Activated CD8-positive, alpha-beta memory T cell treated with anti-CD3 and anti-CD28 coated beads, Interleukin-2, amount 50 U/mL, for 24 hours (primary cell): ENCODE measurements around the gene PRKG1.
"Not testable (repeated sequence)": the region's sequence is repeated elsewhere in the genome, so short reads cannot be mapped to it uniquely, and the experiment has no call there.

Experiments
- DNase-seq: peaks from one replicate; pipeline ENCODE4 v3.0.0-alpha.2; 2020; ENCODE audit errors: extremely low read depth

PRKG1 gene

DNA sequence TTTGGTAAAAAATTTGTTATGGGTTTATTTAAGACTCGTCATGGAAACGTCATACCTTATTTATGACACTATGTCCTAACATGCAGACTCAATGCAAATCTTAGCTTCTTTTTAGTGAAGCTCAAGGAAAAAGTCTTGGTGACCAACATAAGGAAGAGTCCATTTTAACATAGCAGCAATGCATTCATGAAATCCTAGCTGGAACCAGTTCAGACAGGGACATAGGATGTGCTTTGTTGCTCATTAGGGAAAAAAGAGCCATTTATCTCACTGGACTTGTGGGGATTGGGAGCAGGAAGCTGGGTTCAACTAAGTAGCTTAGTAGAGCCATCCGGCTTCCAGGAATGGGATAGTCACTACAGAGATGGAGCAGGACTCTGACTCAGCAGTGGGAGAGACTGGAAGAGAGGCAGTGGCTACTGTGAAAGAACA, 1139.0 kb downstream of the PRKG1 start:
- DNase-seq, result no peak

DNA sequence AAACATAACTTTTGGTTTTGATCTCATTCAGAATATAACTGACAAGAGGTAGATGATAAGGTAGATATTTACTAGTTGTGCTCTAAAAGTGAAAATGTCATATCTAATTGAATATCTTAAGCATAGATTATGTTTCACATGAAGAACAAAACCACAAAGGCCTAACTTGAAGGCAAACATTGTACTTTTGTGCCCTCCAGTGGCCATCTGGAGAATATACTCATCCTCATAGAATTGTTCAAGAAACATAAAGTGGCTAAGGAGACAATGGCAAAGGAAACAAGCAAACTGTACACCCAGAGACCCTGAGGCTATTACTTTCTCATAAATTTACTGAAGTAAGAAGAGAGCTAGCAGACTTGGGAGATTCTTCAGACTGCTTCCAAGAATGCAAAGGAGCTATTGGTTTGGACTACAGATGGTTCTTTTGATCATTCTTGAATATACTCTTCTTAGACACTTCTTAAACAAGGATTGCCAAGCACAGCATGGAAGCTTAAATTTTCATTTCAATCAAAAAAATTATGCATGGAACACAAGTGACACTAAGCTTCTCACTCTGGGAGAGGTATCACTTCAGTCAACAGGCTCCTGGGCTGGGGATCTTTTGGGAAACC, 1141.6 kb downstream of the PRKG1 start:
- DNase-seq, result no peak

DNA sequence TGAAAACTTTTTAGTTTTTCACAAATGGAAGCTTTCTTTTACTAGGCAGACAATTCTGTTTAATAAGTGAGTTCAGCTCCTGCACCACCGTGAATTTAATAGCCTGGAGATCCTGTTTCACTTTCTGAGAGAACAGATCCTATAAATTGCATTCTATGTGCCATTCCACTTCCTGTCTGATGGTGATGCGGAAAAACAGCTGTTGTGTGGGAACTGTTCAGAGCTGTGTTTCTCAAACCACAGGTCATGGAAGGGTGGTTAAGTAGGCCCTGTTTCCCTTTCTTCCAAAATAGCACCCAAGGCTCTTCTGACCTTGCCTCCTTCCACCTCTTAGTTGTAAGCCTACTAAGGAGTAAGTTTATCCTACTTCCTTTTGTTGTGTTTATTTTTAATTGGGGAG, 1142.6 kb downstream of the PRKG1 start:
- no peak for DNase-seq

DNA sequence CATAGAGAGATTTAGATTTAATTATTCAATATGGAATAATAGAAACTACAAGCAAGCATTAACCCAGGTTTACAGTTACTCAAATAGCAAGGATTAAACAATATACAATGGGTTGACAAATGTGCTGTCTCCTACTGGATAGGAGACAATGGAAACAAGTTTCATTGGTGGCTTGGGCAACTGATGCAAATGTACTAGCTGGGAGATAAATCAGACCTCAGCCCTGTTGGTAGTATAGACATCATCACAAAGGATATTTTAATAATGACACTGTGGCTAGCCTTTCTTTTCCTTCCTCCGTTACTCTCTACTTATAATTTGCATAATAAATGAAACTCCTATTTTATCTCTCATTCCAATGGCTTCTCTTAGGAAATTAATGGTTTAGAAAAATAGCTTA, 1143.2 kb downstream of the PRKG1 start:
- DNase-seq, result no peak

DNA sequence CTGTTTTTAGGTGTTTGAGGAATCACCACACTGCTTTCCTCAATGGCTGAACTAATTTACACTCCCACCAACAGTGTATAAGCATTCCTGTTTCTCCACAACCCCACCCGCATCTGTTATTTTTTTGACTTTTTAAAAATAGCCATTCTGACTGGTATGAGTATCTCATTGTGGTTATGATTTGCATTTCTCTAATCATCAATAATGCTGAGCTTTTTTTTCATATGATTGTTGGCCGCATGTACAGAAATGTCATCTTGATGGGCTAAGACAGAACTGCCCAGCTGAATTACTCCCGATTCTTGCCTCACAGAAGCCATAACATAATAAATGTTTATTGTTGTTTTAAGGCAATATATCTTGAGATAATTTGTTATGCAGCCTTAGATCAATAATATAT, 1146.7 kb downstream of the PRKG1 start:
- no peak for DNase-seq

DNA sequence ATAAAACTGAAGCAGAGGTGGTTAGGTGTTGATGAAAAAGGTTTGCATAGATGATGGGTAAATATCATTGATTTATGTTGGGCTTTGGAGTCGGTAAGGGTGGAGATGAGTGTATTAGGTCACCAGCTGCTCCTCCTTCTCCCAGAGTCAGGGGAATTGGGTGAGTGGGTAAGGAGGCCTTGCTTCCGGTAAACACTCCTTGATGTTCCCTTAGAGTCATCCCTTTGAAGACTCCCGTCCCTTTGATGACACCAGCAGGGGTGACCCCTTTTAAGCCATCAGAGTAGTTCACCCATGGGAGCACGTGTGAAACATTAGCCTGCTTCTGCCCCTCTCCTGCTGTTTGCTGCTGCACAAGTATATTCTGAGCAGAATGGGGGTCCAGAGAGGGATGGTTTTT, 1147.6 kb downstream of the PRKG1 start:
- no peak for DNase-seq

DNA sequence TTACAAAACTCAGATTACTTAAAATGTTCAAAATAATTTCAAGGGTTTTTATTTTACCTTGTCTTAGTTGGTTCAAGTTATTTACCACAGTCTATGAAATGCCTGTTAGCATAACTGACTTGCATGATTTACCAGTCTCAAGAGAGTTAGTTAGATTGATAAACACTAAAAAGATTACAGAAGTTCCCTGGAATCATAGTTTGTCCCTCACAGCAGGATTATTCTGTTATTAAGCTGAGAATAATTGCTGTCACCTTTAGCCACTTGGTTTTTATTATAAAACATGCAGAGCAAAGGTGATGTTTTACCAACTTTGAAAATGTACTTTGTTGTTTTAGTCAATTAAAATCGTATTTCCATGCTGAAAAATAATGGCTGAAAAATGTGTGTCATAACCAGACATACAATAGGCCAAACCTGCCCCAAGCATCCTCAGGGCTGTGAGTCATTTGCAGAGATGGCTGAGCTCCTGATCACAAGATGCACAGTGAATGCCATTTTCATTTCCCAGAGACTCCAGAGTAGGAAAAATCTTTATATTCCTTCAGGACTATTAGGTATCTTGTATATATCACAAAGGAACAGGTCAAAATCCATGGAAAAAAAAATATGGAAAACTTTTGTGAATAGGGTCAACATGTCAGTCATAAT, 1152.0 kb downstream of the PRKG1 start:
- no peak for DNase-seq

DNA sequence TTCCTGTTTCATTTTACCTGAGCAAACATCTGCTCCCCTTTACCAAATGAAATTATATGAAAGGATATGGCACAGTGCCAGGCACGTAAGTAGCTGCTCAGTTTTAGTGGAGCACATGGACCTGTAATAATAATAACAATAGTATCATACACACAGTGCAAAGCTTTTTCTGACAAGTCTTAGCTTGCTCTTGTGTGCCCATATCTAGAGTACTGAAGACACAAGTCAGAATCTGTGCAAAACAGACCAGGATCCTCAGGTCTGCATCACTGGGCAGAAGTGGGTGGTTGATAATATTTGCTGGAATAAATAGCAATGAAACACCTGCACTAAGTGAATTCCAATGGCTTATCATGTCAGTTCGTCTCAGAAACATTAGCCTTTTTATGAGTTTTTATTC, 1154.3 kb downstream of the PRKG1 start:
- DNase-seq, result no peak

DNA sequence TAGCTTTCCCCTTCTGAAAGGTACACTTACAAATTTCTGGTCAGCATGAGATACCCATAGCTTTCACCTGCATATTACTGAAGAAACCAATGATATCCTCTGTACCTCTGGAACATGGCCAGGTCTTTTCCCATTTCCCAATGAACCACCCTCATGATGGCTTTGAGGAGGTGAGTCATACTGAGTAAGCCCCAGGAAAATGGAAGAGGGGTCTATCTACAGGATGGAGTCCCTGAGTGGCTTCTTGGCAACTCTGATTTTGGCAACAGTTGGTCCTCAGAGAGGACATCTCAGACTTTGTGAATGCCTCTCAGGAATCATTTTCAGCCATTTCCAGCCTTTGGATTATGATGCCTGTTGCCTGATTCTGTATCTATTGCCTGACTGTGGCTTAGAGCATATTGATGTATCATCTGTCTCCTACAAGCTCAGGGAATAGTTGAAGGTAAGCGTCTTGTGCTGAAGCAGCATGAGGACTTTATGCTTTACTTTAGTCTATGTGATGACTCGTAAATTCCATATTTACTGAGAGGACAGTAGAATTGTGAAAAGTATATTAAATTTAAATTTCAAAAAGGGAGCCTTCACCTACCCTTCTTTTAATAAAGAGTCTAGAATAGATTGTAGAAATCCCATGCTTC, 1155.1 kb downstream of the PRKG1 start:
- no peak for DNase-seq

DNA sequence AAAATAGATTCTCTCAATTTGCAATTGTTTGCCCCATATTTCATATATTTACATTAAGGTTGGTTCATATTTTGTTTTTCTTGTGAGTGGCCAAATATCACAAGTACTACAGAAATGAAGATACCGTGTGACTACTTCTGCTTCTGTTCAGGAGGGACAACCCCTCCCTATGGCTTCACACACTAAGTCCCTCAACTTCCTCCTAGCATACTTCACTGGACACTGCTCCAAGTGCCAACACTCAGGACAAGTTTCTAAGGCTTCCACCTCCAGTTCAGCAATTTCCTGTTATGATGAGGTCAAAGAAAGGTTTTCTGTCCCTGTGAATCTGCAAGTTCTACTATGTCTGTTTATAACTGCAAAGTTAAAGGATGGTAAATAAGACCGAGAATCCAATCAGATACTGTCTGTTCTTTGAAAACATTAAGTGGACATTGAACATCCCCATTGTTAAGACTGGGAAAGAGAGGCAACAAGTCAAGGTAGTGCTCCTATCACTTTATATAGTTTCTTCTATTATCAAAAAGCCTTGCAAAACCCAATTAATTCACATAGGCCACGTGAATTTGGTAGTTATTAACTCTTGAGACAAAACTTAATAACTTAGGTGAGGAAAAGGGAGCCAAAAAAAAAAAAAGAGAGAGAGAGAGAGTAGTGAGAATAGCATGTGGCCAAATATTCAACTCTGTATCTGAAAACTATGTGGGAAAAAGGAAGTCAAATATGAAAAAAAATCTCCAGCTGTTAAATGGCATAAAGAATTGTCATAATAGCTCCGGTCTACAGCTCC, 1158.5 kb downstream of the PRKG1 start:
- DNase-seq, result no peak

DNA sequence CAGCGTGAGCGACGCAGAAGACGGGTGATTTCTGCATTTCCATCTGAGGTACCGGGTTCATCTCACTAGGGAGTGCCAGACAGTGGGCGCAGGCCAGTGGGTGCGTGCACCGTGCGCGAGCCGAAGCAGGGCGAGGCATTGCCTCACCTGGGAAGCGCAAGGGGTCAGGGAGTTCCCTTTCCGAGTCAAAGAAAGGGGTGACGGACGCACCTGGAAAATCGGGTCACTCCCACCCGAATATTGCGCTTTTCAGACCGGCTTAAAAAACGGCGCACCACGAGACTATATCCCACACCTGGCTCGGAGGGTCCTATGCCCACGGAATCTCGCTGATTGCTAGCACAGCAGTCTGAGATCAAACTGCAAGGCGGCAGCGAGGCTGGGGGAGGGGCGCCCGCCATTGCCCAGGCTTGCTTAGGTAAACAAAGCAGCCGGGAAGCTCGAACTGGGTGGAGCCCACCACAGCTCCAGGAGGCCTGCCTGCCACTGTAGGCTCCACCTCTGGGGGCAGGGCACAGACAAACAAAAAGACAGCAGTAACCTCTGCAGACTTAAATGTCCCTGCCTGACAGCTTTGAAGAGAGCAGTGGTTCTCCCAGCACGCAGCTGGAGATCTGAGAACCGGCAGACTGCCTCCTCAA, 1159.2 kb downstream of the PRKG1 start:
- not testable (repeated sequence) for DNase-seq

DNA sequence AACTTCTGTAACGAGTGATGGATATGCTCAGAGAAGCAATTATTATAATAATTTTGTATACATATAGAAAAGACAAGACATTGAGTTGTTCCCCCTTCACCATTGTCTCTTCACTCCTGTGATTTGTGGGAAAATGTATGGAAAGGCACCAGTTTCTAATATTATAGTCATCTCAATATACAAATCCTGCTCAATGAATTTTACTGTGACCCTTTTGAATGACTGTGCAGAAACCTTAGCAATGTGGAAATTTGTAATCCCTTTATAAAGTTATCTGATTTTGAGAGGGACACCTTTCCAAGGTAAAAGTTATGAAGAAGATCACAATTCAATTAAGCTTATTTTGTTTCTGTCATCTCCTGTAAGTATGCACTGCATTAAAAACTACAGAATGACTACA, 1165.5 kb downstream of the PRKG1 start:
- no peak for DNase-seq

DNA sequence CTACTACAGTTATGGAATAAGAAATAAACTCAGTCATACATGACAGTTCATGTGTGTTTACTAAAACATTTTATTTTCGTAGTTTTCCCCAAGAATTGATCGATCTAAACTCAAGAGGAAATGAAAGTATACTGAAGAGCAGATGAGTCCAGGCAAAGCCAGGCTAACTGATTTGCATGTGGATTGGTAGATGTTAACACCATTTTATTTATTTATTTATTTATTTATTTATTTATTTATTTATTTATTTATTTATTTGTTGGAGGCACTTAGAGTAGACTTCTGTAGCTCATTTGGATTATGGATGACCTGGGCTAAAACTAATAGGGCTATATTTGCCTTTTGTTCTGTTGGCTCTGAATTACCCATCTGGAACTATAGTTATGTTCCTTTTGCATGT, 1171.3 kb downstream of the PRKG1 start:
- no peak for DNase-seq

DNA sequence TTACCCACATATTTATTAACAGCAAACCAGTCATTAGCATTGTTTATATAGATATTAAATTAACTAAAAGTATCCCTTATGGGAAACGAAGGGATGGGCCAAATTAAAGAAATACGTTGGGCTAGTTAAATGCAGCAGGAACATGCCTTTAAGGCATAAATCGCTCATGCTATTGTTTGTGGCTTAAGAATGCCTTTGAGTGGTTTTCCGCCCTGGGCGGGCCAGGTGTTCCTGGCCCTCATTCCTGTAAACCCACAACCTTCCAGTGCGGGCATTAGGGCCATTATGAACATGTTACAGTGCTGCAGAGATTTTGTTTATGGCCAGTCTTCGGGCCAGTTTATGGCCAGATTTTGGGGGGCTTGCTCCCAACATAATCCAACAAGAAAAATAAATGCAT, 1173.6 kb downstream of the PRKG1 start:
- not testable (repeated sequence) for DNase-seq

DNA sequence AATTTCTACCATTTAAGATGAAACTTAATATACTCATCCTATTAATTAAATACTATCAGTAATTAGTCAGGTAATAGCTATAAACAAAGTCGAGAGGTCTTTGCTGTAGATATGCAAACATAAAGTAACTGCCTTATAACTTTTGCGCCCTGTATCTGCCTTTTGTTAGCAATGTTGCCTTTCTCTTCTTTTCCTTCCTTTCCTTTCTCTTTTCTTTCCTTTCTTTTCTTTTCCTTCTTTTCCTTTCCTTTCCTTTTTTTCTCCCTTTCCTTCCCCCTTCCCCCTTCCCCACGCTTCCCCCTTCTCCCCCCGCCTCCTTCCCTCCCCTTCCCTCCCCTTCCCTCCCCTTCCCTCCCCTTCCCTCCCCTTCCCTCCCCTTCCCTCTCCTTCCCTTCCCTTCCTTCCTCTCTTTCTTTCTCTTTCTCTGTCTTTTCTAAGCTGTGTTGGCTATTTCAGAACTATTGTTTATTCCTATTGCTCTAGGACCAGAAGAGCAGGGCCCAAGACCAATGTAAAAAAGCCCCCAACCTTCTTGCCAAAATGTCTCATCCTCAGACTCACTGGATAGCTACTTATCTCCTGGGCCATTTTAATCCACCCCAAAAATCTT, 1174.5 kb downstream of the PRKG1 start:
- DNase-seq, result no peak

DNA sequence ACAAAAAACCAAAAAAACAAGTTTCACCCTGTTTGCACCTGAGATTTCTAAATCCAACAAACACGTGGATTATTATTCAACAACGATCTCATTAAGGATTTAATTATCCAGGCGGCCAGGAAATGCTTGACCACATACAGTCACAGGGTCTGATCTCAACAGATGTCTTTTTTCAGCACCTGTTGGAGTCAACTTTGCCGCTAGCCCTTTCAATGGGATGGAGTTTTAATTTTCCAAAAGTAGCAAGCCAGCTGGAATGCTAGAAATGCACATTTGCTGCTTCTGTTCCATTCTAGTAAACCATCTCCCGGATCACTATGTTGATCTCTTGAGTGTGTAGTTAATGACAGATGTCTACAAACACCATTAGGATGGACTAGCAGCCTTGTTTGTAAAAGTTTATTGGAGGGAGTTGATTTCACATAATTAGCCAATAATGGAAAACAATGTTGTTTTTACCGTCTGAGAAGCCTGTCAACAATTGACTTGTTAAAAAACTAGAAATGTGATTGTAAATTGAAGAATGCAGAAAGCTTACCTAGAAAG, 1175.6 kb downstream of the PRKG1 start:
- DNase-seq, result no peak

DNA sequence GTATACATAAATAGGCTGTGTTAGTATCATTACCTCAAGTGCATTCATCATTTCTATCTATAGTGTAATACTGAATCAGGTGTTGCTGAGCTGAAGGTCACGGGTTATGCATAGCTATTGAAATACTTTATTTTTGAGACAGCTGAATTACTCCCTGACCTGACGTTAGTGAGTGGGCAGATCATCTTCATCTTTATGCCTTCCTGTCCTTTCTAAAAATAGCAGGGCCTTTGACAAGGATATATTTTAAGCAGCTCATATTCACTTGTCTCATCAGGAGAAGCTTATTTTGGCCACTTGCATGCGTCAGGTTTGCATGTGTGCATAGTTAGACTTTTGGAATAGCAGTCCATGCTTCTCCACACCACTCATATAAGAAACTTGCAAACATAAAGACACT, 1176.2 kb downstream of the PRKG1 start:
- DNase-seq, result no peak

DNA sequence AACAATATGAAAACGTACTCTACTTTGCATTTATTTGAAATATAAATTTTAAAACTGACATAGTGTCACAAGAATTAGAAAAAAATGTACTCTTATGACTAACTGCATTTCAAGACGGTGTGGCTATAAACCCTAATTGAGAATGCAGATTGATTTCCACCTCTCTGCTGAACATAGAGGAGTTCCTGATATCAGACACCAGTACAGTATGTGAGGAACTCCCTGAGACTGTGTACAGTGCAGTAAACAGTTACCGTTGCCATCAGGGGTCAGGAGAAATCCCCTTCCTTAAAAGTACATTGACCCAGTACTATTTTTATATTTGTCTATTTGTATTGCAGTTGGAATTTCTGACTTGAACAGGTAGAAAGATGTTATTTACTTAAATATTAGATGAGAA, 1178.0 kb downstream of the PRKG1 start:
- no peak for DNase-seq

DNA sequence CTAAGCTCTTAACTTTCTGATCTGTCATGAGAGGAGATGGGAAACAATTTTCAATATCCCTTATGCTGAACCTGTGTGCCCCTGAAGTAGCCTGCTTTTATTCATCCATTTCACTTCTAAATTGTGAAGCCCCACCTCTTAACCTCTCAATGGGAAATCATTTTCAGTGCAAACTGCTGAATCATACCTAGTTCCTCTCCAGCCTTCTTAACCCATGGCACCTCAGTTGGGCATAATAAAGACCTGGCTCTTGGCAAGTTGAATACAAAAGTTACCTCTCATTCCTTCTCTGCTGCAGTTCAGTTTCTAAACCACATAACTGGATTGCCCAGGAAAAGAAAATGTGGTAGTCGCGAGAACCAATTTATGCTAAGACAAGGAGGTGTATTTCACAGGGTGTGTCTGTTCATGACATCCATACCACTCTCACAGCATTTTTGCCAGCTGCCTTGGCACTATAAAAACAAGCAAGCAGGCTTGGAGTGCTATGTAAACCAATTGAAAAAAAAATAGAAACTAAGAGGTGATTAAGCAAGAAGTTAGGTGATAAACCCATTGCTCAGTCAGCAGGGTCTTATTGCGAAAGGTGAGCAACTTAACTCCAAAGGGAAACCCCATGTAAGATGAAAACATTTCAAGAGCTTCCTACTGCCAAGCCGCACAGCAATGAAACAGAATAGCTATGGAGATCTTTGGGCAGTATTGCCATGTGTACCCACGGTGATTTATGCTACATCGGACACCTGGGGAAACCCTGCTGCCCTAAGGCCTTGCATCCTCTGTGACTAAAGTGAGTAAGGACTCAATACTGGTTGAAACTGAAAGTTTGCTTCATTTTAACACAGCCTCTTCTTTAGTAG, 1182.8 kb downstream of the PRKG1 start:
- DNase-seq, result no peak

DNA sequence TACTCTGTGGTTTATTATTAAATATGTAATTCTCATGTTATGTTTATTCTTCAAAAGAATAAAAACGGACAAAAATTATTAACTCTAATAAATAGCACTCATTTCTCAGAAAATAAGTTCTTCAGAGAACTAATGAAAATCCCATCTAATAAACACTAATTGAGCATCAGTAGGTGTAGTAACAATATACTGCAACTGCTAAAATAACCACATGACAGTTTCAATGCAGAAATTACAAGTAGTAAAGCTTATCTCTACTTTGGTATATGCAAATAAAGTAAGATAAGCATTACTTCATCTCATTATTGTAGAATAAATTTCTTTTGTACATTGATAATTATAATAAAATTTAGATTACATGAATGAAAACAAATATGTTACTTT, 1183.4 kb downstream of the PRKG1 start:
- no peak for DNase-seq
